HEK293 (cell line): ENCODE results near the gene OPA3.
"Not testable (repeated sequence)": the region's sequence is repeated elsewhere in the genome, so short reads cannot be mapped to it uniquely, and the experiment has no call there.

Experiments
- CTCF ChIA-PET: fragments of 350-600 bp; formaldehyde crosslinking; extraction: SDS; loops from one replicate; lab custom pipeline; 2021; ENCODE audit warnings: antibody characterized with exemption; lab: Yijun Ruan, JAX
- POLR2A ChIA-PET: fragments of 300-600 bp; formaldehyde crosslinking; extraction: SDS; loops from one replicate; lab custom pipeline; 2020; ENCODE audit warnings: antibody characterized with exemption, inconsistent platforms; lab: Yijun Ruan, JAX
- H3K27ac ChIP-seq: fragments of 200-500 bp; sonication (Bioruptor generic); 2 replicates; pipeline ENCODE4 v1.5.1; 2014; ENCODE audit warnings: low read depth, low read length, control low read depth, inconsistent platforms; ENCODE audit errors: extremely low read depth
- H3K36me3 ChIP-seq, 2 experiments: fragments of 200-500 bp in 1 of 2; sonication (Bioruptor generic) in 1 of 2; 1 replicate in 1 of 2; 2 replicates in 1 of 2; pipeline ENCODE4 v1.5.1; 2014 to 2017; ENCODE audit warnings: inconsistent platforms in 2 of 2, low read length in 2 of 2; ENCODE audit not compliant: control insufficient read depth in 2 of 2, insufficient read depth in 1 of 2
- H3K4me1 ChIP-seq: fragments of 200-500 bp; sonication (Bioruptor generic); 2 replicates; pipeline ENCODE4 v1.5.1; 2014; ENCODE audit warnings: mild to moderate bottlenecking, low read length, inconsistent platforms; ENCODE audit not compliant: control insufficient read depth, insufficient read depth
- H3K4me3 ChIP-seq: 2 replicates; pipeline ENCODE4 v1.5.1; 2011; ENCODE audit warnings: low read depth, mild to moderate bottlenecking, control low read depth, low read length, moderate library complexity
- H3K9me3 ChIP-seq: fragments of 200-500 bp; sonication (Bioruptor generic); 2 replicates; pipeline ENCODE4 v1.5.1; 2014; ENCODE audit warnings: low read depth, low read length, inconsistent platforms; ENCODE audit not compliant: control insufficient read depth, insufficient read depth
- GLIS1 ChIP-seq: fragments of 450-650 bp; formaldehyde crosslinking; IDR thresholded peaks from 2 replicates; pipeline ENCODE4 v1.5.1; 2016; ENCODE audit warnings: missing biosample characterization, missing genetic modification characterization
- HOXD13 ChIP-seq: sonication (generic); formaldehyde crosslinking; IDR thresholded peaks from 2 replicates; pipeline ENCODE4 v1.8.0; 2022; ENCODE audit warnings: missing genetic modification reagents, borderline replicate concordance
- KLF1 ChIP-seq: fragments of 450-650 bp; formaldehyde crosslinking; IDR thresholded peaks from 2 replicates; pipeline ENCODE4 v1.5.1; 2016; ENCODE audit warnings: missing biosample characterization, missing genetic modification characterization
- KLF10 ChIP-seq: fragments of 450-650 bp; IDR thresholded peaks from 2 replicates; pipeline ENCODE4 v1.5.1; 2018; ENCODE audit warnings: missing biosample characterization, mild to moderate bottlenecking, missing genetic modification characterization
- KLF7 ChIP-seq: fragments of 450-650 bp; formaldehyde crosslinking; IDR thresholded peaks from 2 replicates; pipeline ENCODE4 v1.5.1; 2016; ENCODE audit warnings: missing biosample characterization, missing genetic modification characterization, borderline replicate concordance
- PRDM1 ChIP-seq: fragments of 450-650 bp; formaldehyde crosslinking; IDR thresholded peaks from 2 replicates; pipeline ENCODE4; 2016; ENCODE audit warnings: missing biosample characterization, missing genetic modification characterization
- REPIN1 ChIP-seq: fragments of 450-650 bp; formaldehyde crosslinking; IDR thresholded peaks from 2 replicates; pipeline ENCODE4 v1.5.1; 2017; ENCODE audit warnings: missing biosample characterization, missing genetic modification characterization, low read depth
- SCRT1 ChIP-seq: fragments of 450-650 bp; formaldehyde crosslinking; IDR thresholded peaks from 2 replicates; pipeline ENCODE4 v1.5.1; 2016; ENCODE audit warnings: missing biosample characterization, missing genetic modification characterization, borderline replicate concordance
- SP3 ChIP-seq: fragments of 450-650 bp; formaldehyde crosslinking; IDR thresholded peaks from 2 replicates; pipeline ENCODE4 v1.5.1; 2016; ENCODE audit warnings: missing biosample characterization, missing genetic modification characterization
- SP7 ChIP-seq: fragments of 450-650 bp; formaldehyde crosslinking; IDR thresholded peaks from 2 replicates; pipeline ENCODE4 v1.5.1; 2016; ENCODE audit warnings: missing biosample characterization, missing genetic modification characterization
- ZBTB20 ChIP-seq: fragments of 450-650 bp; formaldehyde crosslinking; IDR thresholded peaks from 2 replicates; pipeline ENCODE4 v1.5.1; 2016; ENCODE audit warnings: missing biosample characterization, missing genetic modification characterization
- ZEB2 ChIP-seq: fragments of 450-650 bp; formaldehyde crosslinking; IDR thresholded peaks from 2 replicates; pipeline ENCODE4 v1.5.1; 2016; ENCODE audit warnings: missing biosample characterization, missing genetic modification characterization
- ZFHX2 ChIP-seq: fragments of 450-650 bp; formaldehyde crosslinking; conservative IDR thresholded peaks from 2 replicates; pipeline ENCODE4 v1.5.1; 2016; ENCODE audit warnings: missing biosample characterization, missing genetic modification characterization
- ZNF221 ChIP-seq: fragments of 450-650 bp; formaldehyde crosslinking; IDR thresholded peaks from 2 replicates; pipeline ENCODE4 v1.5.1; 2017; ENCODE audit warnings: missing biosample characterization, missing genetic modification characterization, borderline replicate concordance
- ZNF24 ChIP-seq: fragments of 450-650 bp; formaldehyde crosslinking; IDR thresholded peaks from 2 replicates; pipeline ENCODE4 v1.5.1; 2016; ENCODE audit warnings: missing biosample characterization, missing genetic modification characterization
- ZNF37A ChIP-seq: fragments of 450-650 bp; IDR thresholded peaks from 2 replicates; pipeline ENCODE4 v1.5.1; 2018; ENCODE audit warnings: missing biosample characterization, missing genetic modification characterization
- ZNF544 ChIP-seq: fragments of 450-650 bp; formaldehyde crosslinking; IDR thresholded peaks from 2 replicates; pipeline ENCODE4 v1.5.0; 2017; ENCODE audit warnings: missing biosample characterization, missing genetic modification characterization
- ZNF600 ChIP-seq: fragments of 450-650 bp; formaldehyde crosslinking; IDR thresholded peaks from 2 replicates; pipeline ENCODE4 v1.5.1; 2016; ENCODE audit warnings: missing biosample characterization, missing genetic modification characterization
- ZNF626 ChIP-seq: fragments of 450-650 bp; sonication (Bioruptor Pico); formaldehyde crosslinking; IDR thresholded peaks from 2 replicates; pipeline ENCODE4 v1.5.1; 2018; ENCODE audit warnings: missing biosample characterization, missing genetic modification characterization, inconsistent platforms
- ZNF660 ChIP-seq: fragments of 450-650 bp; IDR thresholded peaks from 2 replicates; pipeline ENCODE4 v1.5.1; 2018; ENCODE audit warnings: missing biosample characterization, mild to moderate bottlenecking, missing genetic modification characterization
- ZNF76 ChIP-seq: fragments of 450-650 bp; formaldehyde crosslinking; IDR thresholded peaks from 2 replicates; pipeline ENCODE4; 2016; ENCODE audit warnings: low read depth, missing biosample characterization, missing genetic modification characterization, borderline replicate concordance
- TF ChIP-seq, protein P1 (sequence below): fragments of 450-650 bp; formaldehyde crosslinking; IDR thresholded peaks from 2 replicates; pipeline ENCODE4 v1.5.1; 2016; ENCODE audit warnings: missing biosample characterization, missing genetic modification characterization
- TF ChIP-seq, protein P2 (sequence below): fragments of 450-650 bp; formaldehyde crosslinking; conservative IDR thresholded peaks from 2 replicates; pipeline ENCODE4 v1.5.1; 2016; ENCODE audit warnings: low read depth, missing biosample characterization, missing genetic modification characterization
- TF ChIP-seq, protein P3 (sequence below): fragments of 450-650 bp; formaldehyde crosslinking; IDR thresholded peaks from 2 replicates; pipeline ENCODE4 v1.5.1; 2017; ENCODE audit warnings: missing biosample characterization, missing genetic modification characterization

The OPA3 gene

DNA sequence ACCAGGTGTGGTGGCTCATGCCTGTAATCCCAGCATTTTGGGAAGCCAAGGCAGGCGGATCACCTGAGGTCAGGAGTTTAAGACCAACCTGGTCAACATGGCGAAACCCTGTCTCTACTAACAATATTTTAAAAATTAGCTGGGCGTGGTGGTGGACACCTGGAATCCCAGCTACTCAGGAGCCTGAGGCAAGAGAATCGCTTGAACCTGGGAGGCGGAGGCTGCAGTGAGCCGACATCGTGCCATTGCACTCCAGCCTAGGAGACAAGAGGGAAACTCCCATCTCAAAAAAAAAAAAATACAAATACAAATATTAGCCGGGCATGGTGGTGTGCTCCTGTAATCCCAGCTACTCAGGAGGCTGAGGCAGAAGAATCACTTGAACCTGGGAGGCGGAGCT lies 30.5 kb upstream of the OPA3 start:
- not testable (repeated sequence) for H3K9me3 ChIP-seq, H3K4me3 ChIP-seq
- 0 out of 2 replicates have a peak, but pooled peaks have one; percentile 30 for TF ChIP-seq REPIN1
- peak overlapping the region; percentile 57; the same call in 1 of the 2 replicates for H3K27ac ChIP-seq
- POLR2A ChIA-PET, result interaction anchor here (1.8 to 2.3 kb wide), 4 partner anchors 16 to 77 kb away, joined by 4 to 19 read pairs (median 7); partner anchors contain the start of genes QPCTL and SNRPD2
- H3K36me3 ChIP-seq, result peaks cover 41 to 66% of the 10 kb centered on the region in 2 experiments; a peak in 2 of 3 replicates
- CTCF ChIA-PET, result interaction anchor here (0.7 to 8.9 kb wide), 4 partner anchors 10 to 383 kb away, joined by 3 to 102 read pairs (median 10); partner anchors contain the start of gene EML2
- peaks cover 13% of the 10 kb centered on the region for H3K4me1 ChIP-seq

DNA sequence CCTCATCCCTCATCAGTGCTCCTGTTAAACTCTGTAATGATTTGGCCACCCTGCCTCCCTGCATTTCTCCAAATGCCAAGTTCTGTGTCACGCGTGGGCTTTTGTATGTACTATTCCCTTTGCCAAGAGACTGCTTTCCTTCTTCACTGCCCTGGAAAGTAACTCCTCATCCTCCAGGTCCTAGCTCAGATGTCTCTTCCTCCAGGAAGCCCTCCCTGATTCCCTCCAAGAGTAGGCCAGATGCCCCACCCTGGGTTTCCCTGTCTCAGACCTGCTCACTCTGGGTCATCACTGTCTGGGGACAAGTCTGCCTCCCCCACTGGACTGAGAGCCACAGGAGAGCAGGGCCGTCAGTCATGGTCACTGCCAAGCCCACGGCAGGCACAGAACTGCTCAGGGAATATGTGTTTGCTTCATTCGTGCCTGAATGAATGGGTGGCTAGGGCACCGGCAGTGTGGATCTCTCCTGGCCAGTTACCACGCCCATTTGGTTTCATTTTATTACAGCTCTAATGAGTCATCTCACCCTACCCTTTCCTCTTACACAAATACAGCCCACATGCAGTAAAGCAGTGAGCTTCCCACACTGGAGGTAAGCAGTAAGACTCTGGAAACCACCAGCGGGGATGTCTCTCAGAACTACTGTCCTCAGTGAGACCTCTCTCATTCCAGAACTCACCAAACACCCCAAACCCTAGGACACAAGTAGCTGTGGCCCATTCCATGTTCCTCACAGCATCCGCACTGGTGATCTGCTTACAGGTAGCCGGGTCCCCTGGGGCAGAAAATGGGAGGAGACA lies 29.5 kb upstream of the OPA3 start:
- peak overlapping the region; percentile 57 for H3K27ac ChIP-seq
- CTCF ChIA-PET, result interaction anchor here (1.3 to 8.9 kb wide), 5 partner anchors 9 to 129 kb away, joined by 3 to 102 read pairs (median 9); partner anchors contain the start of genes EML2, QPCTL and SNRPD2
- TF ChIP-seq ZNF626 (tag by site-specific recombination) (no peak), GLIS1 (peak; percentile 76), ZNF76 (tag by site-specific recombination) (no peak), SCRT1 (tag by site-specific recombination) (0 out of 2 replicates have a peak, but pooled peaks have one; percentile 21), ZNF600 (peak; percentile 85), KLF1 (tag by site-specific recombination) (peak; percentile 76), ZBTB20 (tag by site-specific recombination) (peak; percentile 87), ZEB2 (tag by site-specific recombination) (peak; percentile 54; the same call in 1 of the 2 replicates), ZNF660 (tag by site-specific recombination) (0 out of 2 replicates have a peak, but pooled peaks have one; percentile 30), ZFHX2 (tag by site-specific recombination) (peak; percentile 89), HOXD13 (CRISPR knock-in tag) (0 out of 2 replicates have a peak, but pooled peaks have one; percentile 24), SP3 (tag by site-specific recombination) (peak; percentile 53), SP7 (tag by site-specific recombination) (peak; percentile 63), PRDM1 (0 out of 2 replicates have a peak, but pooled peaks have one; percentile 55), KLF7 (tag by site-specific recombination) (peak; percentile 38; the same call in 1 of the 2 replicates), KLF10 (tag by site-specific recombination) (peak; percentile 35; the same call in 1 of the 2 replicates), ZNF221 (tag by site-specific recombination) (no peak), ZNF24 (peak; percentile 57; the same call in 1 of the 2 replicates), ZNF37A (no peak), ZNF544 (tag by site-specific recombination) (no peak)
- TF ChIP-seq, protein P1, sequence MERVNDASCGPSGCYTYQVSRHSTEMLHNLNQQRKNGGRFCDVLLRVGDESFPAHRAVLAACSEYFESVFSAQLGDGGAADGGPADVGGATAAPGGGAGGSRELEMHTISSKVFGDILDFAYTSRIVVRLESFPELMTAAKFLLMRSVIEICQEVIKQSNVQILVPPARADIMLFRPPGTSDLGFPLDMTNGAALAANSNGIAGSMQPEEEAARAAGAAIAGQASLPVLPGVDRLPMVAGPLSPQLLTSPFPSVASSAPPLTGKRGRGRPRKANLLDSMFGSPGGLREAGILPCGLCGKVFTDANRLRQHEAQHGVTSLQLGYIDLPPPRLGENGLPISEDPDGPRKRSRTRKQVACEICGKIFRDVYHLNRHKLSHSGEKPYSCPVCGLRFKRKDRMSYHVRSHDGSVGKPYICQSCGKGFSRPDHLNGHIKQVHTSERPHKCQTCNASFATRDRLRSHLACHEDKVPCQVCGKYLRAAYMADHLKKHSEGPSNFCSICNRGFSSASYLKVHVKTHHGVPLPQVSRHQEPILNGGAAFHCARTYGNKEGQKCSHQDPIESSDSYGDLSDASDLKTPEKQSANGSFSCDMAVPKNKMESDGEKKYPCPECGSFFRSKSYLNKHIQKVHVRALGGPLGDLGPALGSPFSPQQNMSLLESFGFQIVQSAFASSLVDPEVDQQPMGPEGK (tag by site-specific recombination), result peak; percentile 45
- TF ChIP-seq, protein P2, sequence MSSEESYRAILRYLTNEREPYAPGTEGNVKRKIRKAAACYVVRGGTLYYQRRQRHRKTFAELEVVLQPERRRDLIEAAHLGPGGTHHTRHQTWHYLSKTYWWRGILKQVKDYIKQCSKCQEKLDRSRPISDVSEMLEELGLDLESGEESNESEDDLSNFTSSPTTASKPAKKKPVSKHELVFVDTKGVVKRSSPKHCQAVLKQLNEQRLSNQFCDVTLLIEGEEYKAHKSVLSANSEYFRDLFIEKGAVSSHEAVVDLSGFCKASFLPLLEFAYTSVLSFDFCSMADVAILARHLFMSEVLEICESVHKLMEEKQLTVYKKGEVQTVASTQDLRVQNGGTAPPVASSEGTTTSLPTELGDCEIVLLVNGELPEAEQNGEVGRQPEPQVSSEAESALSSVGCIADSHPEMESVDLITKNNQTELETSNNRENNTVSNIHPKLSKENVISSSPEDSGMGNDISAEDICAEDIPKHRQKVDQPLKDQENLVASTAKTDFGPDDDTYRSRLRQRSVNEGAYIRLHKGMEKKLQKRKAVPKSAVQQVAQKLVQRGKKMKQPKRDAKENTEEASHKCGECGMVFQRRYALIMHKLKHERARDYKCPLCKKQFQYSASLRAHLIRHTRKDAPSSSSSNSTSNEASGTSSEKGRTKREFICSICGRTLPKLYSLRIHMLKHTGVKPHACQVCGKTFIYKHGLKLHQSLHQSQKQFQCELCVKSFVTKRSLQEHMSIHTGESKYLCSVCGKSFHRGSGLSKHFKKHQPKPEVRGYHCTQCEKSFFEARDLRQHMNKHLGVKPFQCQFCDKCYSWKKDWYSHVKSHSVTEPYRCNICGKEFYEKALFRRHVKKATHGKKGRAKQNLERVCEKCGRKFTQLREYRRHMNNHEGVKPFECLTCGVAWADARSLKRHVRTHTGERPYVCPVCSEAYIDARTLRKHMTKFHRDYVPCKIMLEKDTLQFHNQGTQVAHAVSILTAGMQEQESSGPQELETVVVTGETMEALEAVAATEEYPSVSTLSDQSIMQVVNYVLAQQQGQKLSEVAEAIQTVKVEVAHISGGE (tag by site-specific recombination), result no peak
- TF ChIP-seq, protein P3, sequence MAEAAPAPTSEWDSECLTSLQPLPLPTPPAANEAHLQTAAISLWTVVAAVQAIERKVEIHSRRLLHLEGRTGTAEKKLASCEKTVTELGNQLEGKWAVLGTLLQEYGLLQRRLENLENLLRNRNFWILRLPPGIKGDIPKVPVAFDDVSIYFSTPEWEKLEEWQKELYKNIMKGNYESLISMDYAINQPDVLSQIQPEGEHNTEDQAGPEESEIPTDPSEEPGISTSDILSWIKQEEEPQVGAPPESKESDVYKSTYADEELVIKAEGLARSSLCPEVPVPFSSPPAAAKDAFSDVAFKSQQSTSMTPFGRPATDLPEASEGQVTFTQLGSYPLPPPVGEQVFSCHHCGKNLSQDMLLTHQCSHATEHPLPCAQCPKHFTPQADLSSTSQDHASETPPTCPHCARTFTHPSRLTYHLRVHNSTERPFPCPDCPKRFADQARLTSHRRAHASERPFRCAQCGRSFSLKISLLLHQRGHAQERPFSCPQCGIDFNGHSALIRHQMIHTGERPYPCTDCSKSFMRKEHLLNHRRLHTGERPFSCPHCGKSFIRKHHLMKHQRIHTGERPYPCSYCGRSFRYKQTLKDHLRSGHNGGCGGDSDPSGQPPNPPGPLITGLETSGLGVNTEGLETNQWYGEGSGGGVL (tag by site-specific recombination), result no peak

More for the DNA sequence above, 29.5 kb upstream of the OPA3 start:
- Histone ChIP-seq H3K9me3 (no peaks in the 10 kb centered on the region), H3K36me3 (peaks cover 38 to 65% of the 10 kb centered on the region in 2 experiments), H3K4me3 (no peak overlapping the region), H3K4me1 (peaks cover 13% of the 10 kb centered on the region)
- POLR2A ChIA-PET, result interaction anchor here (0.5 to 2.3 kb wide), 7 partner anchors 13 to 168 kb away, joined by 3 to 7 read pairs (median 5); partner anchors contain the start of genes DMPK, EML2, OPA3 and QPCTL
